GM18507 (cell line): ENCODE data around the gene PPP1R14C.
"Not testable (repeated sequence)": the region's sequence is repeated elsewhere in the genome, so short reads cannot be mapped to it uniquely, and the experiment has no call there.

Source experiments
- DNase-seq: peaks from one replicate; pipeline ENCODE4 v3.0.0; 2011; ENCODE audit warnings: low read depth; ENCODE audit not compliant: insufficient read length; ENCODE audit errors: extremely low spot score
- FAIRE-seq: peaks from 2 replicates; lab custom pipeline; 2011; peaks lifted over from hg19 to GRCh38; lab: Jason Lieb, UNC

PPP1R14C gene

DNA sequence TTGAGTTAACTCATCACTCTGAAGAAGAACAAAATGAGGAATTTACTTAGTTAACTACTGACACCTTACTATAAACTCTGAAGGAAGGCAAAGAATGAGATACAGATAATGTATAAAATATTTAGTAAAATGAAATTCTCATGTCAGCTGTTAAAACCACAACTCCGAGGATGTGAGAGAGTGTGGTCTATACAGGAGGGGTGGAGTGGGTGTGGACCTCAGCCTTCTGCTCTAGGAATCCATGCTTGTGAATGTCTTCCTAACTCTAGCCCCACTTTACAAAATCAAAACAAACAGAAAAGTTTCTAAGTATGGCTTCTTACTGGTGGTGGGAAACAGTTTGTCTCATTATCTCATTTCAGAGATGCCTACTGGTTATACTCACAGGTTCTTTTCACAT is 14.2 kb downstream of the PPP1R14C start:
- no peak for FAIRE-seq
- no peak for DNase-seq

DNA sequence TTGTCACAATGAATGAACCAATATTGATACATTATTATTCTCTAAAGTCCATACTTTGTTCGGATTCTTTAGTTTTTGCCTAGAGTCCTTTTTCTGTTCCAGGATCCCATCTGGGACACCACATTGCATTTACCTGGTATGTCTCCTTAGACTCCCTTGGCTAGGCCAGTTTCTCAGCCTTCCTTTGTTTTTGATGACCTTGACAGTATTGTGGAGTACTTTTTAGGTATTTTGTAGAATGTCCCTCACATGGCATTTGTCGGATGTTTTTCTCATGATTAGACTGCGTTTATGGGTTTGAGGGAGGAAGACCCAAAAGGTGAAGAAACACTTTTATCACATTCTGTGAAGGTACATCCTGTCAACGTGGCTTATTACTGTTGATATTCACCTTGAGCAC is 16.9 kb downstream of the PPP1R14C start:
- FAIRE-seq (no peak), DNase-seq (no peak)

DNA sequence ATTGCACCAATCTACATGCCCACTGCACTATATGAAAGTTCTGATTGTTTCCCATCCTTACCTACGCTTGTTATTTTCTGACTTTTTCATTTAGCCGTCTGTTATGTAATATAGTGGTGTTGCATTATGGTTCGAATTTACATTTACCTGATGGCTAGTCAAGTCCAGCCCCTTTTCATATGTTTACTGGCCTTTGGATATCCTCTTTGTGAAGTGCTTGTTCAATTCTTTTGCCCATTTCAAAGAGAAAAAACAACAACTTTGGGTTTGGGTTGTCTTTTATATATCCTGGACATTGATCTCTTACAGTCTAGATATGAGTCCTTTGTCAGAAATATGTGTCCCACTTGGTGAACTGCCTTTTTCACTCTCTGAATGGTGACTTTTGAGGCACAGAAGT is 21.1 kb downstream of the PPP1R14C start:
- DNase-seq (no peak), FAIRE-seq (no peak)

DNA sequence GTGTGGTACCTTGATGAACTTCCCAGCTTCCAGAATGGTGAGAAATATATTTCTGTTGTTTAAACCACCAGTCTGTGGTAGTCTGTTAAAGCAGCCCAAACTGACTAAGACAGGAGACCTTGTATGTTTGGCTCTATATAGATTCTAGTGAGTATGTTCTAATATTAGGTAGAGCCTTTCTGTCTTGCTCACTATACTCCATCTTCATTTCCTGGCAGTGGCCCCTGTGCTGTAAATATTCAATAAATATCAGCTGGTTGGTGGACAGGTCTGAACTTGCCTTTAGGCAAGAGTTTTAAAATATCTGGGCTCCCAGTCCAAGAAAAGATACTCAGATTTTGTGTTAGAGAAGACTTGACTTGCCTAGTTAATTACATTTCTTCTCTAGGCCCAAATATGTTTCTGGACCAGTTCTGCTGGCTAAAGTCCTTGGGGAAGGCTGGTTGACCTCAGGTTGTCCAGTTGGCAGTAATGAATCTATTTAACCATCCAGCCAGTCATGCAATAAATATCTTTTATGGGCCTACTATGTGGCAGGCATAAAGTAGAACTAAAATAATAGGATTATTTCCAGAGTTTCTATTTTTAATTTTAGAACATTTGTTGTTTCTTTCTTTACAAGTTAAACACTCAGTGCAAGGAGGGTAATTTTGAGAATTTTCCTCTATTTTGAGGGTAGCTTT is 22.3 kb downstream of the PPP1R14C start:
- FAIRE-seq (no peak), DNase-seq (no peak)

DNA sequence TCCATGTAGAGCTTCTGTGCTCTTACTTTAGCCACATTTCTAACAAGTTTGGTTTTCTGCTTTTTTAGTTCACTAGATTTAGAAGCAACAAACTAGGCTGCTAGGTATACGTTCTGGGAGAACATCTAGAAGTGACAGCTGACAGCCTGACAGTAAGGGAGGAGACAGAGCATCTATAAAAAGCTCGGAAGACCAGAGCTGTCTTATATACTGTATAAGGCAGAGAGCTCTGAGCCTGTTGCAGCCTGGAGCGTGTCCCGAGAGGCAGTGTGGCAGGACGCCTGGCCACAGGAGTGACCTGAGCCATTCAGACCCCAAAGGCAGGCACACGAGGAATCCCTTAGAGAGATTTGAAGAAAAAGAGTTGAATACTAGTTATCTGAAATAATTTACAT is 24.6 kb downstream of the PPP1R14C start:
- no peak for DNase-seq
- no peak for FAIRE-seq

DNA sequence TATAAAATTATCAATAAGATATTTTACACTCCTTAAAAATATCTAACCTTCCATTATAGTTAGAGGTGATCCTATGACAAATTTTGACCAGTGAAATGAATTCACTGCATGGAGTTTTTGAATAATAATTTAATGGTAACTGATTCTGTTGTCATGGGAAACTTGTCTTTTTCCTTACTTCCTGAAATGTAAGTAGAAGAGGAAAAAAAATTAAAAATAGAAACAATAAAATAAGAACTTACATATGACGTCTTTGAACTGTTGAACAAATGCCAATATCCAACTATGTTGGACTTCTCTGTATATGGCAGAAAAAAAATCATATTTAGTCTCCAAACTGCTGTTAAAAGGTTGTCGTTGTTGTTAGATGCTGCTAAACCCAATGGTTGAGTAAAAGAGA is 26.3 kb downstream of the PPP1R14C start:
- no peak for FAIRE-seq
- no peak for DNase-seq

DNA sequence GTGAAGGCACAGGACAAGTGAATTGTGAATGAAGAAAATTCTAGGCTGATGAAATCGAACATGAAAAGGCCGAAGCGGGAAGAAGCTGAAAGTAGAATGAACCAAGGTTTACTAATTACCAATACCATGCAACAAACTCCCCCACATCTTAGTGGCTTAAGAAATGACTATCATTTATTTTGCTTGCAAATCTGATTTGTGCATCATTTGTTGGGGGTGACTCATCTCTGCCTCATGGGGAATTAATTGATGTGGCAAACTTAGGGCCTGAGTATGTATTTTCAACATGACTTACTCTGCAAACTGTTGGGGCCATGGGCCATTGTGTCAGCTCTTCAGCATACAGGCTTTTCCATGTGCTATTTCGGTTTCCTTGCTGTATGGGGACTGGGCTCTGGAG is 26.8 kb downstream of the PPP1R14C start:
- DNase-seq = no peak
- FAIRE-seq = no peak

DNA sequence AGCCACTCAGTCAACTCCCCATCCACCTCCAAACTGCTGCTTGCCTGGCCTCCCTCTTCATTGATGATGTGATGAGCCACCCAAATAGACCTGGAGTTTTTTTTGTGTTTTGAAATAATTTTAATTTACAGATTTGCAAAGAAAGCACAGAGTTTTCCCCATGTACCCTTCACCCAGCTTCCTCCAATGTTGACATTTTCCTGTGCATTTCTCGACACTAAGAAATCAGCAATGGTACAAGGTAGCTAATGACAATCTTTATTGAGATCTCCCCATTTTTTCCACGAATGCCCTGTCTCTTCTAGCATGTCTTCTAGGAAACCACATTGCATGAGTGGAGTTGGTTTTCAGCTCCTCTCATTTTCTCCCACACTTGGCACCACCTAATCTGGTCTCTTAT is 30.1 kb downstream of the PPP1R14C start:
- DNase-seq = no peak
- FAIRE-seq = no peak

DNA sequence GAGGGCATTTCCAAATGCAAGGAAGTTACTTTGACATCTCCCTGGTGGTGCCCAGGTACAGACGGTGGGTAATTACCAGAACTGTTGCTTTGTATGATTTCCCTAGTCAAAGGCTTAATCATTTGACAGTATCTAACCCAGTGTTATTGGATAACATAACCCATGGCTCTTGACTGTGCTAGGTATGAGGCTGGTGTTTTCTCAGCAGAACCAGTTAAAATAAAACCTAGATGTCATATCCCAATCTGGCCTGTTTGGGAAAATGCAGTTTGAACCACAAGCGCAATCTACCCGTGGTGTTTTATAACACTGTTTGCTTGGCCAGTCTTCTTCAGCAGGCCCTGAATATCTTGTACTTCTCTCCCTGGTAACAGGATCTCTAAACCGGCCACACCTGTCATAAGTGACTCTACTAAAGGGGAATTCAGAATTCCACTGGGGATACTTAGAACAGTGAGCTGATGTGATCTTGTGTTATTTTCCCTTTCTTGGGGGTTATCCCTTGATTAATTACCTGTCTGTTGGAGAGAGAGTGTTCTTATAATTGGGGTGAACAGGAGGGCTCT is 32.8 kb downstream of the PPP1R14C start:
- FAIRE-seq = no peak
- no peak for DNase-seq

DNA sequence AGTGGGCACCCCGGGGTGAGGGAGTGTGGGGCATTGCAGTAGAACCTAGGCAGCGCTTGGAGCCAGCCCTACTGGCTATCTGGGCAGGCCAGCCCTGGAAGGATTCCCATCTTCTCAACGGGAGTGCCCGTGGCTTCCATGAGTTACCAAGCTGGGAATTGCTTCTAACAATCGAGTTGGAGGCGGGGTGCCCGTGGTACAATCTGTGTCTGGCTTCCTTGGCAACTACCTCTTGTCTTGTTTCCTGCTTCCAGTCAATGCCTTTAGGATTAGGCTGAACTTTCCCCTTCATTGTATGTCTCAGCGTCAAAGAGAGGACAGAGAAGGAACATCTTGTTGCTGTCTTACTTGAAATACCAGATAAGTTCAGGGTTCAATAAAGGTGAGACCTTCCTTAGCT is 33.3 kb downstream of the PPP1R14C start:
- DNase-seq = no peak
- no peak for FAIRE-seq

DNA sequence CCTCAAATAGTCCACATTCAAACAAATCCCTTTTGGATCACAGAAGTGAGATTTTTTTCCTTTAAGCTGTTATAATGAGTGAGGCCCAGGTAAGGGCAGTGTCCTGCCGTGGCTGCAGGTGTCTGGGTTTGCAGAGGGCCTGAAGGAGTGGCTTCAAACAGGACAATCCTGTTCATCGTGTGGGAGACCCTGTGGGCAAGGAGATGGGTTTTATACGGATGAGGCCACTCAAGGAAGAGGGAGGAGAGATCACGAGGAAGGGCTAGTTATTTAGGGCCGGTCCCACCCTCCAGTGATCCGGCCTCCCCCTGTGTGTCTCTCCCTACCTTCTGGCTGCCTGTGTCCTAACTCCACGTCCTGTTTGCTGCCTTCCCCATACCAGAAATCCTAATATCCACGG is 33.8 kb downstream of the PPP1R14C start:
- FAIRE-seq (no peak), DNase-seq (no peak)

DNA sequence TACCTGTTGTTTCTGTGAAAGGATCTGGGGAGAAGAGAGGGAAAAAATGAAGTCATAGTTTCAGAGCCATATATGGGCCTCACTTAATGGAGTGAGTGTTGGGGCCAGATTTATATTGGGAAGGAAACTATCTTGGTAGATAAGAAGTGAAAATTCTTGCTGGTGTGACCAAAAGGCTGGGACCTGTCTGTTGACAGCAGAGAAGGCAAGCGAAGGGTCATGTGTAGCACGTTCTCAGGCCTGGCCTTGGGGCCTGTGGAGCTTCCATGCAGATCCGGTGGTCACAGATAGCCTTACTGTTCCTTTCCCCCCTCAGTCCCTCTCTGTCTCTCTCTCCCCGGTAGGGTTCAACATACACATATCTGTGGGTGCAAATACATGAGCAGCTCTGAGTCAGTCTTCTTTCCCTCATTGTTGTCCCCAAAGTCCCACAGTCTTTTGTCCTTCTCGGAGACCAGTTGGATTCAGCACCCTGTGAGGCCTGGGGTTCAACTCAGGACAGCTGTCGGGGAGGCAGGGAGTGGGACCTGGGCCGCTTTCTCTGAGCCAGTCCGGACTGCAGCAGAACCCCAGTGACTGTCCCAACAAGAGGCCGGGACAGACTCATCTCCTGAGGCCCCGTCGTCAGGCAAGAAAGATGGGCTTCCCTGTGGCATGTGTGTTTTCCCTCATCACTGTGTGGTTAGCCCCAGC is 34.6 kb downstream of the PPP1R14C start:
- FAIRE-seq = no peak
- no peak for DNase-seq

DNA sequence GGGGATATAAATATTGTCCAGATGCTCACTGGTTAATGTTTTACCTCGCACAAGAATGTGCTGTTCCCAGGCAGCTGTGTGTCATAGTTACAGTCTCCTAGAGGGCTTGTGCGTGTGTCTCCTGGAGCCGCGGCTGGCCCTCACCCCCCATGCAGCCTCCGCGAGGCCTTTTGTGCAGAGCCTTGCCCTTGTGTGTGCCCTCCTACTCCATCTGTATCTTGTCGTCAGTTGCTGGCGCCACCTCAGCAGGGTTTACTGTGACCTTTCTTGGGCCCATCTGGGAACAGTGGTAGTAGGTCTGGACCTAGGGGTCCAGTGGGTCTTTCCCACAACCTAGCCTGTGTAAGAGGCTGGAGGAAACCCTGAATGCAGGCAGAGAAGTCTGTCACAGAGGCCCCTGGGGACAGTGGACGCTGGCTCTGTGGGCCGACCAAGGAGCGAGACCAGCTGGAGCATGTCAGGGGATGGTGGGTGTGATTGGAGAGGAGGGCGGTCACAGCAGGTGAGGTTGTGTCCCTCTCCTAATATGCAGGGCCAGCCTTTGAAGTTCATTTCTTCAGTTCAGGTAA is 35.2 kb downstream of the PPP1R14C start:
- no peak for DNase-seq
- FAIRE-seq = no peak

DNA sequence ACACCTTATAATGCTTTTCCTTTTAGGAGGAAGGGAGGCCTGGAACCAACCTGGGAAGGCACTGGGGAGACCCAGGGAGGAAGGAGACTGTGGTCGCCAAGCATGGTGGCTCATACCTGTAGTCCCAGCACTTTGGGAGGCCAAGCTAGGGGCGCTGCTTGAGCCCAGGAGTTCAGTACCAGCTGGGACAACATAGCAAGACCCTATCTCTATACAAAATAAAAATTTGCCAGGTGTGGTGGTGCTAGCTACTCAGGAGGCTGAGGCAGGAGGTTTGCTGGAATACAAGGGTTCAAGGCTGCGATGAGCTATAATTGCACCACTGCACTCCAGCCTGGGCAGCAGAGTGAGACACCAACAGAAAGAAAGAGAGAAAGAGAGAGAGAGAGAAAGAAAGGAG is 36.2 kb downstream of the PPP1R14C start:
- FAIRE-seq = no peak
- no peak for DNase-seq

DNA sequence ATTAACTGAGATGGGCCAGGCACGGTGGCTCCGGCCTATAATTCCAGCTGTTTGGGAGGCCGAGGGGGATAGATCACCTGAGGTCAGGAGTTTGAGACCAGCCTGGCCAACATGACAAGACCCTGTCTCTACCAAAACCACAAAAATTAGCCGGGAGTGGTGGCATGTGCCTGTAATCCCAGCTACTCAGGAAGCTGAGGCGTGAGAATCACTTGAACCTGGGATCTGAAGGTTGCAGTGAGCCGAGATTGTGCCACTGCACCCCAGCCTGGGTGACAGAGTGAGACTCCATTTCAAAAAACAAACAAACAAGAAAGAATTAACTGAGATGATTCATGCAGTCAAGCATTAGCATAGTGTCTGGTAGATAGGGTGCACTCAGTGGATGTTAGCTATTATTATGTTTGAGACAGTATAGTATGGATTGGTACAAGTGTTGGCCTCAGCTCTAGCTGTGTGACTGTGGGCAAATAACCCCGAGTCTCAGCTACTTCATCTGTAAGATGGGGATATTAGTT is 37.1 kb downstream of the PPP1R14C start:
- not testable (repeated sequence) for DNase-seq, FAIRE-seq

DNA sequence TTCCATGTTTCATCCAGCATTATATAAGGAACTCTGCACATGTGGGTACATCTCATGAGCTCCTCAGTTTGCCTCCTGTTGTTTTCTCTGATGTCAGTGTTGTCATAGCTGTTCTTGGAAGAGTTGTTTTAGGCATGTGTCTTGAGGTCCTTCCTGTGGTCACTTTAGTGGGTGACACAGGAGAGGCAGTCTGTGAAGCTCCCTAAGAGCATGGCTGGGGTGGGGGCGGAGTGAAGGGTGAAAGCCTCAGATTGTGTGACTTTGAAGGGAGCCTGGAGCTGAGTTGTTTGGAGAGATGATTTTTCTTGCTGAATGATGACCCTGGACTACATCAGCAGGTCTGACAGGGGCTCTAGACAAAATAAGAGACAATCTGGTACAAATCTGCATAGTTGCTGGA is 37.7 kb downstream of the PPP1R14C start:
- no peak for DNase-seq

DNA sequence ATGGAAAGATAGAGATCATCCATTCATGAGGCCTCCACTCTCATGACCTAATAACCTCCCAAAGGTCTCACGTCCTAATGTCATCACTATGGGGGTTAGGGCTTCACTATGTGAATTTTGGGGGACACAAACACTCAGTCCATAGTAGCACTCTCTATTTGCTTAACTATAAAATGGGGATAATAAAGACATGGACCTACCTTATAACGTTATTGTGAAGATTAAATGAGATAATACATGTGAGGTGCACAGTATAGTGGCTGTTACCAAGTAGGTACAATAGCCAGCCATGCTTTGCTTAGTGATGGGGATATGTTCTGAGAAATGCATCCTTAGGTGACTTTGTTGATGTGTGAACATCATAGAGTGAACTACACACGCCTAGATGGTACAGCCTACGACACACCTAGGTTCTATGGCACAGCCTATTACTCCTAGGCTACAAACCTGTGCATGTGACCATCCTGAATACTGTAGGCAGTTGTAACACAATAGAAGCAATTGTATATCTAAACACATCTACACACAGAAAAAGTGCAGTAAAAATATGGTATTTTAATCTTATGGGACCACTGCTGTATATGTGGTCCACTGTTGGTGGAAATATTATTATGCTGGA is 39.7 kb downstream of the PPP1R14C start:
- FAIRE-seq = no peak
- no peak for DNase-seq

More for the DNA sequence above, 37.7 kb downstream of the PPP1R14C start:
- no peak for FAIRE-seq

DNA sequence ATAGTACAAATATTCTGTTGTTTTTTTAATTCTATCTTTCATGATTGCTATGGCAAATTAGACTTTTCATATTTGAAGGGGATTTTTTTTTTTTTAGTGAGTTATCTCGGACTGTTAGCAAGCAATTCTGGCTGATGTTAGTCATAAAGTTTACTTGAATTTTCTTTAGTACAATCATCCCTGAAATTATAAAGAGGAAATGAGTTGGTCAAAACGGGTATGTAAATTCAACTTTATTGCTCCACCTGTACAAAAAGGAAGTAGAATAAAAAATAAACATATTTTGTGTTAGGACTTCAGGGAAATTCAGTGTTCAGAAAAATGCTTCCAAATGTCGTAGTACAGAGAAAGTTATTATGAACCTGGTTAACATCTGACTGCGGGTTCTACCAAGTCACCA is 40.3 kb downstream of the PPP1R14C start:
- DNase-seq (no peak), FAIRE-seq (no peak)

DNA sequence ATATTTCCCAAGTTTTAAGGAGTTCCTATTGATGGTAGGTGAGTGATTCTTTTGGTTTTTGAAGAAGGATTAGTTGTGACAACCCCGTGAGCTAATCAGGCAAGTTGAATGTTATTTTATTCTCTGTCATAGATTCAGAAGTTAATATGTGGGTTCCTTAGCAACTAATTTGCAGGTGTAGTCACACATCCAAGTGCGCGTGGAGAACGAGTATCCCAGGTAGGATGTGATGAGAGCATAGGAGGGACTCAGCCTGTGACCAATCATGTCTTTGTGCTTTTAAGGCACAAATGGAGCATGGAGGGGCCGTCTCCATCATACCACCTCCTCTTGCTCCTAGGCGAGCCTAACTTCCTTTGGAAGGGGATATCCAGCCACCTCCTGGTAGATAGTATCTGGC is 41.1 kb downstream of the PPP1R14C start:
- no peak for DNase-seq
- no peak for FAIRE-seq
